K562 (cell line): Measurements from ENCODE around the gene LRRC8E. TPM values are rescaled to one million over a fixed set of nuclear protein-coding genes. Genes with fewer than 3 reads are reported as not detected.

Experiments used
- BRCA1 ChIP-seq, 2 experiments: fragments of 450-650 bp in 1 of 2; sonication (generic) in 1 of 2; formaldehyde crosslinking in 1 of 2; IDR thresholded peaks; 2 replicates each; pipeline versions ENCODE4 v1.5.0 to v1.6.1; 2017 to 2020; ENCODE audit warnings: mild to moderate bottlenecking in 1 of 2, missing genetic modification reagents in 1 of 2
- CREM ChIP-seq: IDR thresholded peaks from 2 replicates; pipeline ENCODE4 v1.6.1; 2014; ENCODE audit warnings: antibody characterized with exemption, low read depth
- CSDE1 ChIP-seq, 2 experiments: fragments of 450-650 bp; IDR thresholded peaks; 2 replicates each; pipeline ENCODE4 v1.6.1; 2016; ENCODE audit warnings: mild to moderate bottlenecking in 1 of 2
- MCM3 ChIP-seq: fragments of 450-650 bp; IDR thresholded peaks from 2 replicates; pipeline ENCODE4 v1.6.1; 2016
- PML ChIP-seq: IDR thresholded peaks from 2 replicates; pipeline ENCODE4 v1.6.1; 2012; ENCODE audit warnings: low read length, inconsistent platforms
- RBBP5 ChIP-seq: fragments of 200-600 bp; sonication (generic); IDR thresholded peaks from 2 replicates; pipeline ENCODE4 v1.6.1; 2012; ENCODE audit warnings: borderline replicate concordance, mild to moderate bottlenecking, low read length, control low read depth, inconsistent platforms; ENCODE audit not compliant: insufficient read depth, poor library complexity, severe bottlenecking
- RBFOX2 ChIP-seq: fragments of 200-400 bp; formaldehyde crosslinking; IDR thresholded peaks from 2 replicates; pipeline ENCODE4 v1.6.1; 2017; ENCODE audit warnings: low read depth, mild to moderate bottlenecking, low read length, moderate library complexity
- SAP30 ChIP-seq: fragments of 200-600 bp; sonication (generic); IDR thresholded peaks from 2 replicates; pipeline ENCODE4 v1.6.1; 2012; ENCODE audit warnings: borderline replicate concordance, low read depth, mild to moderate bottlenecking, moderate library complexity, low read length, control low read depth, inconsistent platforms; ENCODE audit not compliant: insufficient read depth, poor library complexity, severe bottlenecking
- TBL1XR1 ChIP-seq, 2 experiments: IDR thresholded peaks; 2 replicates each; pipeline ENCODE4 v1.6.1; 2012; ENCODE audit warnings: improper control_type of control experiment in 2 of 2, low read length in 2 of 2, mild to moderate bottlenecking in 1 of 2
- polyA plus RNA-seq, 8 experiments: library from polyadenylated mRNA; depleted of rRNA in 4 of 8; stranded (reverse) in 5 of 8; unstranded in 3 of 8; fragments of >200 nt; fragmentation: Nextera tagmentation in 2 of 8; fragmentation: Illumina TruSeq in 1 of 8; extraction: Ambion mirVana in 2 of 8; extraction: Trizol in 1 of 8; gene quantifications; 2 replicates each; pipeline versions ENCODE4 v1.2.1 to v1.2.3, GENCODE V29; 2011 to 2014; ENCODE audit warnings: inconsistent platforms in 1 of 8, missing spikeins in 1 of 8
- total RNA-seq, 7 experiments: library from RNA; depleted of rRNA in 6 of 7; stranded (reverse); fragments of >200 nt in 6 of 7; fragmentation: Illumina TruSeq in 2 of 7; extraction: Trizol in 2 of 7; gene quantifications; 2 replicates each; pipeline versions ENCODE4 v1.2.1 to v1.2.3, GENCODE V29; 2011 to 2021; ENCODE audit warnings: low replicate concordance in 1 of 7
- TF ChIP-seq, protein P1 (sequence below): fragments of 450-650 bp; conservative IDR thresholded peaks from 2 replicates; pipeline ENCODE4 v1.6.1; 2016; ENCODE audit warnings: missing genetic modification characterization, low read depth, mild to moderate bottlenecking, control low read depth, missing compliant biosample characterization
- TF ChIP-seq, protein P2 (sequence below): sonication (generic); formaldehyde crosslinking; IDR thresholded peaks from 2 replicates; pipeline ENCODE4 v1.8.1; 2023; ENCODE audit warnings: mild to moderate bottlenecking, missing genetic modification reagents
- TF ChIP-seq, protein P3 (sequence below): sonication (generic); formaldehyde crosslinking; IDR thresholded peaks from 2 replicates; pipeline ENCODE4 v1.9.0; 2022; ENCODE audit warnings: mild to moderate bottlenecking, missing genetic modification reagents
- TF ChIP-seq, protein P4 (sequence below): sonication (generic); formaldehyde crosslinking; IDR thresholded peaks from 2 replicates; pipeline ENCODE4 v1.9.0; 2022; ENCODE audit warnings: mild to moderate bottlenecking, missing genetic modification reagents
- TF ChIP-seq, protein P5 (sequence below): fragments of 200-800 bp; sonication (Bioruptor generic); IDR thresholded peaks from 2 replicates; pipeline ENCODE4 v1.6.1; 2017; ENCODE audit warnings: missing genetic modification characterization, missing compliant biosample characterization
- TF ChIP-seq, protein P6 (sequence below), 3 experiments: fragments of 200-800 bp in 1 of 3; sonication (Bioruptor generic) in 1 of 3; sonication (generic) in 1 of 3; formaldehyde crosslinking in 1 of 3; IDR thresholded peaks; 2 replicates each; pipeline versions ENCODE4 v1.6.1 to v1.8.0; 2016 to 2022; ENCODE audit warnings: mild to moderate bottlenecking in 2 of 3, missing compliant biosample characterization in 2 of 3, missing genetic modification characterization in 2 of 3, missing genetic modification reagents in 1 of 3

Gene LRRC8E
- total and polyA plus RNA-seq, 9 of the 15 experiments (the other 6 are each of a cell fraction or from before 2014, with no cell fraction given): 0.08 to 5.7 (median 3.5) TPM; not detected in 1

DNA sequence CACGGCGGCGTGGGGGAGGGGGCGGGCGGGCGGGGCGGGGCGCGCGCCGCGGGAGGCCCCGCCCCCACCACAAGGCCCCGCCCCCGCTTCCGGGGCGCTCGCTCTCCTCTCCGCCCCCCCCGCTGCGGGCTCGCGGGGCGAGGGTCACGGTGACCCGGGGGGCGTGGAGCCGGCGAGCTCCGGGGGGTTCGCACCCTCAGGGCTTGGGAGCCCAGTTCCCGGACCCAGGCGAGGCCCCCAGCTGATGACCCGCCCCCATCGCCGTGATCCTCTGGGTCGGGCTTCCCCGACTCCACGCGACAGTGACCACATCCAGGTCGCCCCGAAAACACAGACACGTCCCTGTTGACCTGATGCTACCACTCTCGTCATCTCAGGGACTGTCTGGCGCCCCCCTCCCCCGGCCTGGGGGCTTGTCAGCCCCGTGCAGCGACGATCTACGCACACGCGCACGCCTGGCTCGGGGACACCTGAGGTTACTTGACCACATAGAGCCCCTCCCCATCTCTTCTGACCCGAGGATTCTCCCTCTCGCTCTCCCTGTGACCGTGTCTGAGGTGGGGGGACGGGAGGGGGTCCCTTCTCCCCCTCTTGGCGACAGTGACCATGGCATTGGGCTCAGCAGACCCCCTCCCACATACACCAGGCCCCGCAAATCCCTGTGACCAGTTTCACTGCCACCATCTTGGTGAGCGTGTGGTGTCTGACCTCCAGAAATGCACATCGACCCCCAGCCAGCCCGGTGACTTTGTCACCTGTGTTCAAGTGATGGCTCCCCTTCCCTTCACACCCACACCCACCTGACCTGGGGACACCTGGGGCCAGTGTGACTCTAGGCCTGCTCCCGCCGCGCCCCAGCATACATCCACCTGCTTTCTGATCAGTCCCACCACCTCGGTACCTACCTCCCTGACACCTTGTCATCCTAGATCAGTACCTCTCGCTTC lies 16.0 kb downstream of the LRRC8E start (continued):
- TF ChIP-seq, protein P1, sequence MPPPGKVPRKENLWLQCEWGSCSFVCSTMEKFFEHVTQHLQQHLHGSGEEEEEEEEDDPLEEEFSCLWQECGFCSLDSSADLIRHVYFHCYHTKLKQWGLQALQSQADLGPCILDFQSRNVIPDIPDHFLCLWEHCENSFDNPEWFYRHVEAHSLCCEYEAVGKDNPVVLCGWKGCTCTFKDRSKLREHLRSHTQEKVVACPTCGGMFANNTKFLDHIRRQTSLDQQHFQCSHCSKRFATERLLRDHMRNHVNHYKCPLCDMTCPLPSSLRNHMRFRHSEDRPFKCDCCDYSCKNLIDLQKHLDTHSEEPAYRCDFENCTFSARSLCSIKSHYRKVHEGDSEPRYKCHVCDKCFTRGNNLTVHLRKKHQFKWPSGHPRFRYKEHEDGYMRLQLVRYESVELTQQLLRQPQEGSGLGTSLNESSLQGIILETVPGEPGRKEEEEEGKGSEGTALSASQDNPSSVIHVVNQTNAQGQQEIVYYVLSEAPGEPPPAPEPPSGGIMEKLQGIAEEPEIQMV (tag): peak; percentile 74
- TF ChIP-seq RBFOX2: peak; percentile 8; the same call in 1 of the 2 replicates
- TF ChIP-seq MCM3: no peak
- TF ChIP-seq PML: no peak
- no peak for TF ChIP-seq CSDE1 (IDR thresholded peaks at IDR 0.05)
- TF ChIP-seq CREM: 0 out of 2 replicates have a peak, but pooled peaks have one; percentile 7
- TF ChIP-seq, protein P2, sequence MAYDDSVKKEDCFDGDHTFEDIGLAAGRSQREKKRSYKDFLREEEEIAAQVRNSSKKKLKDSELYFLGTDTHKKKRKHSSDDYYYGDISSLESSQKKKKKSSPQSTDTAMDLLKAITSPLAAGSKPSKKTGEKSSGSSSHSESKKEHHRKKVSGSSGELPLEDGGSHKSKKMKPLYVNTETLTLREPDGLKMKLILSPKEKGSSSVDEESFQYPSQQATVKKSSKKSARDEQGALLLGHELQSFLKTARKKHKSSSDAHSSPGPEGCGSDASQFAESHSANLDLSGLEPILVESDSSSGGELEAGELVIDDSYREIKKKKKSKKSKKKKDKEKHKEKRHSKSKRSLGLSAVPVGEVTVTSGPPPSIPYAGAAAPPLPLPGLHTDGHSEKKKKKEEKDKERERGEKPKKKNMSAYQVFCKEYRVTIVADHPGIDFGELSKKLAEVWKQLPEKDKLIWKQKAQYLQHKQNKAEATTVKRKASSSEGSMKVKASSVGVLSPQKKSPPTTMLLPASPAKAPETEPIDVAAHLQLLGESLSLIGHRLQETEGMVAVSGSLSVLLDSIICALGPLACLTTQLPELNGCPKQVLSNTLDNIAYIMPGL: no peak
- TF ChIP-seq, protein P3, sequence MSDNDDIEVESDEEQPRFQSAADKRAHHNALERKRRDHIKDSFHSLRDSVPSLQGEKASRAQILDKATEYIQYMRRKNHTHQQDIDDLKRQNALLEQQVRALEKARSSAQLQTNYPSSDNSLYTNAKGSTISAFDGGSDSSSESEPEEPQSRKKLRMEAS: peak; percentile 38; the same call in 1 of the 2 replicates
- TF ChIP-seq, protein P4, sequence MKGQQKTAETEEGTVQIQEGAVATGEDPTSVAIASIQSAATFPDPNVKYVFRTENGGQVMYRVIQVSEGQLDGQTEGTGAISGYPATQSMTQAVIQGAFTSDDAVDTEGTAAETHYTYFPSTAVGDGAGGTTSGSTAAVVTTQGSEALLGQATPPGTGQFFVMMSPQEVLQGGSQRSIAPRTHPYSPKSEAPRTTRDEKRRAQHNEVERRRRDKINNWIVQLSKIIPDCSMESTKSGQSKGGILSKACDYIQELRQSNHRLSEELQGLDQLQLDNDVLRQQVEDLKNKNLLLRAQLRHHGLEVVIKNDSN: no peak
- TF ChIP-seq BRCA1 (IDR thresholded peaks at IDR 0.05): no peak
- TF ChIP-seq BRCA1 (CRISPR knock-in tag; IDR thresholded peaks at IDR 0.05): no peak
- TF ChIP-seq, protein P5, sequence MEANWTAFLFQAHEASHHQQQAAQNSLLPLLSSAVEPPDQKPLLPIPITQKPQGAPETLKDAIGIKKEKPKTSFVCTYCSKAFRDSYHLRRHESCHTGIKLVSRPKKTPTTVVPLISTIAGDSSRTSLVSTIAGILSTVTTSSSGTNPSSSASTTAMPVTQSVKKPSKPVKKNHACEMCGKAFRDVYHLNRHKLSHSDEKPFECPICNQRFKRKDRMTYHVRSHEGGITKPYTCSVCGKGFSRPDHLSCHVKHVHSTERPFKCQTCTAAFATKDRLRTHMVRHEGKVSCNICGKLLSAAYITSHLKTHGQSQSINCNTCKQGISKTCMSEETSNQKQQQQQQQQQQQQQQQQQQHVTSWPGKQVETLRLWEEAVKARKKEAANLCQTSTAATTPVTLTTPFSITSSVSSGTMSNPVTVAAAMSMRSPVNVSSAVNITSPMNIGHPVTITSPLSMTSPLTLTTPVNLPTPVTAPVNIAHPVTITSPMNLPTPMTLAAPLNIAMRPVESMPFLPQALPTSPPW (CRISPR knock-in tag): peak; percentile 97
- 0 out of 4 replicates have a peak, but pooled peaks of 1 of the 2 experiments have one; percentile 59 for TF ChIP-seq TBL1XR1 (IDR thresholded peaks at IDR 0.05; ENCODE audit: low read length in 2 of 2)
- TF ChIP-seq, protein P6, sequence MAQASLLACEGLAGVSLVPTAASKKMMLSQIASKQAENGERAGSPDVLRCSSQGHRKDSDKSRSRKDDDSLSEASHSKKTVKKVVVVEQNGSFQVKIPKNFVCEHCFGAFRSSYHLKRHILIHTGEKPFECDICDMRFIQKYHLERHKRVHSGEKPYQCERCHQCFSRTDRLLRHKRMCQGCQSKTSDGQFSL (CRISPR knock-in tag; IDR thresholded peaks at IDR 0.05): peak; percentile 85
- TF ChIP-seq, protein P6 (tag; IDR thresholded peaks at IDR 0.05): peak in 1 of 2 experiments; percentile 85; a peak in 2 of 4 replicates
- peak; percentile 70 for TF ChIP-seq SAP30
- peak; percentile 48 for TF ChIP-seq RBBP5
